ENCODE results near the gene PSMC4.

GRCh38 chr19:39987167-39987566 lies 16.2 kb downstream of the PSMC4 start:
- TF ChIP-seq EZH2phosphoT487 (IDR thresholded peaks at IDR 0.05; ENCODE audit: borderline replicate concordance, low read length), result no peak
- no peak for TF ChIP-seq CTCF (conservative IDR thresholded peaks at IDR 0.05; ENCODE audit: low read depth, low read length)

Measured in PC-3 (cell line).